ENCODE measurements around the gene HNRNPCL4. TPM values are rescaled to one million over a fixed set of nuclear protein-coding genes. Genes with fewer than 3 reads are reported as not detected.
"Not testable (repeated sequence)": the region's sequence is repeated elsewhere in the genome, so short reads cannot be mapped to it uniquely, and the experiment has no call there.

Gene HNRNPCL4
- 0.52 TPM for polyA plus RNA-seq (ENCODE audit: insufficient read length)
- long read RNA-seq, donor 1: 0 reads
- long read RNA-seq, donor 2: 0 reads
- long read RNA-seq, donor 3: 0 reads
- long read RNA-seq, donor 4: 0 reads
- long read RNA-seq, donor 5: 0 reads
- long read RNA-seq, donor 6: 0 reads
- long read RNA-seq, donor 7: 0 reads
- long read RNA-seq, donor 8: 0 reads

GRCh38 chr1:13165531-13165930 is at the start of gene HNRNPCL4:
Gene HNRNPCL4, minus strand, starts transcription at chr1:13165631. Its CDS starts 164 bp downstream, at chr1:13165467.
- not testable (repeated sequence) for DNase-seq

DNA sequence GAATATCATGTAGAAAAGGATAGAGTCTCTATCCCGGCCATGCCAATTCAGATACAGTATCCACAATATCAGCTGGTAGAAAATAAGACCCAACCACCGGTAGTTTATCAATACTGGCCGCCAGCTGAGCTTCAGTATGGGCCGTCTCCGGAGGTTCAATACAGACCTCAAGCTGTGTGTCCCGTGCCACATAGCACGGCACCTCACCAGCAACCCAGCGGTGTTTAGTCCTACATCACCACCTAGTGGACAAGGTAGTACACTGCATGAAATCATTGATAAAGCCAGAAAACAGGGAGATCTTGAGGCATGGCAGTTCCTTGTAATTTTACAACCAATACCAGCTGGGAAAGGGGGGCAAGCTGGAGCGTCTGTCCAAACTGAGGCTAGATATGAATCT is 43.3 kb upstream of the HNRNPCL4 start:
- not testable (repeated sequence) for DNase-seq

DNA sequence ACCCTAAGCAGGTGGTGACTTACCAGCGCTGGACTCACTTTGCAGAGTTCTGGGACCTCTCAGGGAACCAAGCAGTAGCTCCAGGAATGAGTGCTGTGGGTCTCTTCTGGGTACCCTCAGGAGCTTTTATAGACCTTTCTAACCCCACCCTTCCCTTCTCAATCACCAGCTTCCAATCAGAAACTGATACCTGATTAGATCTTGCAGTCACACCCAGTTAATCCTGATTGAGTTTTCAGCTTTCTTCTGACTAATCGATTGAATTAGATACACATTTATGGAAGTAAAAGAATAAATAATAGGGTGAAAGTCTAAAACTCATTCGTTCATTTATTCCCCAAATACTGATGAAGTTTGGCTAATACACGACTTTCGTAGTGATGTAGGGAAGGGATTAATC is 35.9 kb upstream of the HNRNPCL4 start, which contains the start of gene PRAMEF13:
Gene PRAMEF13, minus strand, starts transcription at position 101 of the 400 bp plus-strand sequence. CDS start 1,820 bp downstream, outside the sequence.
- not testable (repeated sequence) for DNase-seq

- not testable (repeated sequence) for DNase-seq
These were observed 6.1 kb upstream of the HNRNPCL4 start, which contains the start of gene PRAMEF9 for GRCh38 chr1:13171548-13171947. Gene PRAMEF9, plus strand, starts transcription at chr1:13171848. Its CDS starts 3,433 bp downstream, at chr1:13175281.

GRCh38 chr1:13155909-13156308 is 9.5 kb downstream of the HNRNPCL4 start, which contains the start of gene PRAMEF26:
Gene PRAMEF26, minus strand, starts transcription at chr1:13156009. Its CDS starts 2,914 bp downstream, at chr1:13153095.
- DNase-seq: not testable (repeated sequence)

DNA sequence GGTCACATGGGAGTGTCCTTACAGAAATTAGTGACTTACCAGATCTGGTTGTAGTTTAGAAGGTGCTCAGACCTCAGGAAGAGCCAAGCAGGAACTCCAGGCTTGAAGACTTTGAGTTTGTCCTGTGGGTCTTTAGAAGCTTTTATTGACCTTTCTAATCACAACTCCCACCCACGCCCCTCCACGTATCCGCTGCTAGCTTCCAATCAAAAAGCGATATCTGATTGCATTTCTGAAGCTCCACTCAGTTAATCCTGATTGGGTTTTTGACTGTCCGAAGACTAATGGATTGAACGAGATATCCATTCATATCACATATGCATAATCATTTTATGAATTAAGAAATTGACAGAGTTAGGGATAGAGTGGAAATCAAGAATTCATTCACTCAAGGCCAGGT is 48.7 kb downstream of the HNRNPCL4 start, which contains the start of gene HNRNPCL2:
Gene HNRNPCL2, minus strand, starts transcription at position 101 of the 400 bp plus-strand sequence. CDS start 454 bp downstream, outside the sequence.
- DNase-seq: not testable (repeated sequence)

Other genes with a start within 250 kb of the HNRNPCL4 start
- not detected for gene PRAMEF7, start 249.0 kb downstream of the HNRNPCL4 start, polyA plus RNA-seq (ENCODE audit: insufficient read length)
- gene PRAMEF6, start 218.1 kb downstream of the HNRNPCL4 start, polyA plus RNA-seq (ENCODE audit: insufficient read length): not detected
- gene PRAMEF27, start 109.1 kb downstream of the HNRNPCL4 start, polyA plus RNA-seq (ENCODE audit: insufficient read length): not detected
- gene HNRNPCL3, start 104.9 kb downstream of the HNRNPCL4 start, polyA plus RNA-seq (ENCODE audit: insufficient read length): not detected
- gene PRAMEF25, start 94.9 kb downstream of the HNRNPCL4 start, polyA plus RNA-seq (ENCODE audit: insufficient read length): not detected
- not detected for gene HNRNPCL2, start 48.8 kb downstream of the HNRNPCL4 start, polyA plus RNA-seq (ENCODE audit: insufficient read length)
- gene PRAMEF26, start 9.6 kb downstream of the HNRNPCL4 start, polyA plus RNA-seq (ENCODE audit: insufficient read length): not detected
- gene PRAMEF9, start 6.2 kb upstream of the HNRNPCL4 start, polyA plus RNA-seq (ENCODE audit: insufficient read length): not detected
- gene PRAMEF13, start 35.8 kb upstream of the HNRNPCL4 start, polyA plus RNA-seq (ENCODE audit: insufficient read length): not detected
- gene PRAMEF18, start 60.5 kb upstream of the HNRNPCL4 start, polyA plus RNA-seq (ENCODE audit: insufficient read length): not detected
- not detected for gene PRAMEF5, start 88.6 kb upstream of the HNRNPCL4 start, polyA plus RNA-seq (ENCODE audit: insufficient read length)
- gene PRAMEF8, start 119.5 kb upstream of the HNRNPCL4 start, polyA plus RNA-seq (ENCODE audit: insufficient read length): not detected
- not detected for gene PRAMEF33, start 137.9 kb upstream of the HNRNPCL4 start, polyA plus RNA-seq (ENCODE audit: insufficient read length)
- not detected for gene PRAMEF15, start 149.9 kb upstream of the HNRNPCL4 start, polyA plus RNA-seq (ENCODE audit: insufficient read length)
- not detected for gene PRAMEF14, start 181.5 kb upstream of the HNRNPCL4 start, polyA plus RNA-seq (ENCODE audit: insufficient read length)
- gene PRAMEF19, start 206.3 kb upstream of the HNRNPCL4 start, polyA plus RNA-seq (ENCODE audit: insufficient read length): not detected
- not detected for gene PRAMEF17, start 224.0 kb upstream of the HNRNPCL4 start, polyA plus RNA-seq (ENCODE audit: insufficient read length)
- gene PRAMEF20, start 244.8 kb upstream of the HNRNPCL4 start, polyA plus RNA-seq (ENCODE audit: insufficient read length): not detected

Measured in left kidney (tissue), 8 donors.